Stimulated activated CD8-positive, alpha-beta memory T cell treated with anti-CD3 and anti-CD28 coated beads, Interleukin-12 subunit alpha, Interleukin-12 subunit beta, amount 100 ng/mL, for 24 hours (primary cell): ENCODE data around the gene CELA3B.
"Not testable (repeated sequence)": the region's sequence is repeated elsewhere in the genome, so short reads cannot be mapped to it uniquely, and the experiment has no call there.

Experiments used
- DNase-seq: peaks from one replicate; pipeline ENCODE4 v3.0.0-alpha.2; 2020; ENCODE audit errors: extremely low read depth

CELA3B gene

DNA sequence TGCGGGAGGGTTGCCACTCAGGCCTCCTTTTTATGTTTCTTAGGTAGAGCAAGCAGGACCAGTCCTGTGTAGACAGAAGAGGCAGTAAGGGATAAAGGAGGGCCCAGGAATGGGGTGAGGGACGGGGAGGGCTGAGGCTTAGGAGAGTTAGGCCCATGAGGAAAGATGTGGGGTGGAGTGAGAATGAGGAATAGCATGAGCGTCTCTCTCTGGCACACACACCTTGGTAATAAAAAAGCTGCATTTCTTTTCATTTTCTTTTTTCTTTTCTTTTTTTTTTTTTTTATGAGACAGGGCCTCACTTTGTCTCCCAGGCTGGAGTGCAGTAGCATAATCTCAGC, 32.1 kb upstream of the CELA3B start:
- no peak for DNase-seq

GRCh38 chr1:21946836-21947587, 29.8 kb upstream of the CELA3B start:
- no peak for DNase-seq

DNA sequence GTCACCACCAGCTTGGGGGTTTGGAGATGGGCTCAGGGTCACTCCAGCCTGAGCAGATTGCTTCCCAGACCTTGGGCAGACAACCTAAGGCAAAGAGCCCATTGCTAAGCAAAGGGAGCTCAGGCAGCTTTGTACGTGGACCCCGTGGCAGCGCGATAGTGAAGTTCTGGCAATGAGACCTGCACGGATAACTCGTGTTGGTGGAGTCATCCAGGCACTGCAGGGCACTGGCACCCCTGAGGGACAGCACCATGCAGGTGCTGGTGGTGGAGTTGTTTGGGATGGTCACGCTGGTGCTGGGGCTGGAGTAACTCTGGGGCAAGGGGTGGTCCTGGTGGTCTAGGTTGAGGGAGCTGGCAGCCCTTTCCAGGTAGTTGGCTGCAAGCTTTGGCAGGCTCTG, 26.1 kb upstream of the CELA3B start:
- no peak for DNase-seq

DNA sequence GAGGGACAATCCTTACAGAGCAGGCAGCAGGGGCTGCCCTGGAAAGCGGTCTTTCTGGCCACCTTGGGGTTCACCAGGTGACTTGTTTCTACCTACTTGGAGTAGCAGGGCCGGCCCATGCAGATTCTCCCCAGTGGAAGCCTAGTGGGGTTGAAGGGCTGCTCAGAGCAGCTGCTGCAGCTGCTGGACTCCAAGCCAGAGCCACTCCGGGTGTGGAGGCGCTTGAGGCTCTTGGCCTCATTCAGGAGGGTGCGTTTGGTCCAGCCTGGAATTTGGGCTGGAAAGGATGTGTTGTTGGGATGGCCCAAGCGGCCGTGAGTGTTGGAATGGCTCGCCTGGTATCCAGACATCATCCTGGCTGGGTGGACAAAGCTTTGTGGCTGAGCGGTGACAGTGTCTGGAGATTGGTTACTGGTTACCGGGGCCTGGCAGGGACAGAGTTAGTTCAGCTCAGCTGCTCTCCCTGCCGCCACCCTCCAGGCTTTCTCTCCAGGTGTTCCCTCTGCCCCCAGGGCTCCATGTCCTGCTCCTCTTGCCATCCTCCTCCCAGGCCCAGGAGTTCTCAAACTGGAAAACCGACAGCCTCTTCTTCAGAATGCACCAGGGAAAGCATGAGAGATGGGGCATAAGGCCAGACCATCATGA, 25.5 kb upstream of the CELA3B start:
- DNase-seq: no peak

DNA sequence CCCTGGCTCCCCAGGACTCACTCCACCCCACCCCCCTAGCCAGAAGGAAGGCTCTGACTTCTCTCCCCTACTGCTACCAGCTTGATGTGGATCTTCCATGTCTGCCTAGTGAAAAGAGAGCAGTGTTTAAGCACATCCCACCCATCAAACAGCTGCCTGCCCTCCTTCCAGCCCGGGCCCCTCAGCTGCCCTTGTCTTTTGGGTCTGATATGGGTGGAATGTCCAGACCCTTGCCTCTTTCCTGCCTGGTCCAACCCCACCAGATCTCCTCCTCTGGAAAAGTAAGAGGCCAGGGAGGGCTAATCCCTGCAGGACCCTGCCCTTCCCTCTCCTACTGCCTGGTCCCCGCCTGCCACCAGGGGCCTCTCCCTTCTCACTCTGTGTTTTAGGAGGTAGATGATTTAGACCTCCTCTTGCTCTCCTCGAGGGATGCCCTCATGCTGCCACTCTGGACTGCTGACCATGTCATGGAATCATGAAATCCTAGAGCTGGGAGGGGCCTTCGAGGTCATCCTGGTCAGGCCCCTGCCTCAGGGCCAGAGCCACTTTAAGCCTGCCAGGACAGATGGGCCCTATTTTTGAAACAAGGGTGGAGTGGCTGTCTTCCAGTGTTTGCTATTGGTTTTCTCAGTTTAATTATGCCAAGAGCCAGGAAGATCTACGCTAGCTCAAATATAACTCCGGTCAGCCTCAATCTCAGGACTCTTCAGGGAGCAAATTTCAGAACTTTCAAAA, 23.9 kb upstream of the CELA3B start:
- DNase-seq: no peak

DNA sequence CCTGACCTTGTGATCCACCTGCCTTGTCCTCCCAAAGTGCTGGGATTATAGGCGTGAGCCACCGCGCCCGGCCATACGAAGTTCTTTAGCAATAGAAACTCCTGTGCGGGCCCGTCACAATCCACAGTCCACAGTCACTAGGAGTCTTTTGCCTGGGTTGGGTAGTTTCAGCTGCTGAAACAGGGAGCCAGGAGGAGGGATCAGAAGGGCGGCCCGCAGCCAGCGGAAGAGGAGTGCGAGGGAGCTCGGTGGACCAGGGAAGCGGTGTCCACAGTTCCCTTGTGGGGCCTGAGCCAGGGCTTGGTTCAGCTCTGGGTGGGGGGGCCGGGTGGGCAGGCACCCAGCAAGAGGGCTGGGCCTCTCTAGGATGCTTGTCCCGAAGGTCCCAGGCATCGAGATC, 21.8 kb upstream of the CELA3B start:
- DNase-seq: no peak

GRCh38 chr1:21955501-21956281, 21.1 kb upstream of the CELA3B start:
- no peak for DNase-seq

DNA sequence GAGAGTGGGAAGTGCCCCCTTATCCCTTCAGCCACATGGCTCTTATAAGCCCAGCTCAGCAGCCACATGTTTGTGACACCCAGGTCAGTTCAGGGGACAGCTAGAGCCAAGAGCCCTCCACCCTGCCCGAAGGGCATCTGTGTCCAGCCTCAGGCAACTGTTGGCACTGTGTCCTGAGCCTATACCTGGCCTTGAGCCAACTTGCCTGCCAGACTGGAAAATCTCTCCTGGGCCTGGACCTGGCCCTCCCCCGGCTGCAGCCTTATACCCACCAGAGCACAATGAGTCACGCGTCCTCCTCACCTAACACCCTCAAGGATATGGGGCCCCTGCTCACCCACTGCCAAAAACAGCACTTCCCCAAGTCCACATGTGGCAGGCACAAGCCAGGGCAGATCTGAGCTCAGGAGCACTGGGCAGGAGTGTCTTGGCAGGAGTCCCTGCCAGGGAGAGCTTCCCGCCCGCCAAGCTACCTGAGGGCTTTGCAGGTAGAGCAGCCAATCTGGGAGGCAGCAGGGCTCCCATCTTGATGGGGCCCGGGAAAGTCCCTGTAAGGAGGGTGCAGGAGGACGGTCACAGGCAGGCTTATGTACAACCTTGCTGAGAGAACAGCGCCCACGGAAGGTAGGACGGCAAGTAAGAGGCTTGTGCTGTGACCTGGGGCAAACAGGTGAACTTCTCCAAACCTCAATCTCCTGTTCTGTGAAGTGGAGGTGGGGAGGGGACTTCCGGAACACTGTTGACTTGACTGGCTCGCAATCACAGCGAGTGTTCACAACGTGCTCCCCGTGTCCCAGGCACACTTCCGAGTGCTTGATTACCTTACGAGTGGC, 19.9 kb upstream of the CELA3B start:
- no peak for DNase-seq

- no peak for DNase-seq
These were observed 15.5 kb upstream of the CELA3B start for GRCh38 chr1:21961337-21961736.

DNA sequence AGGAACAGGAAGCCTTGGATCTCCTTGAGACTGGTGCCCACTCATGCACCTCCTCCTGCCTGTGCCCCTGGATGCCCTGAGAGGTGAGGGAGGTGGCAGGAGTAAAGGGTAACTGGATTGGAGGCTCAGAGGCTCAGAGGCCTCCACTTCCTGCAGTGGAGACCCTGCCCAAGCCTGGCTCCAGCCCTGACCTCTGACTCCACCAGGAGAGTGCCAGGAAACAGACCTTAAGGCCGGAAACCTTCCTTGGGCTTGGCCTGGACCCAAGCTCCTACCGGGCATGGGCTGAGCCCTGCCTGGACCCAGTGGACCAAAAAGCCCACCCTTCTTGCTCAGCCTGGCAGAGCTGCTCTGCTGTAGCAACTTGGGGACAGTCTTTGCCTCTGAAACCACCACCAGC, 15.0 kb upstream of the CELA3B start:
- DNase-seq: no peak

DNA sequence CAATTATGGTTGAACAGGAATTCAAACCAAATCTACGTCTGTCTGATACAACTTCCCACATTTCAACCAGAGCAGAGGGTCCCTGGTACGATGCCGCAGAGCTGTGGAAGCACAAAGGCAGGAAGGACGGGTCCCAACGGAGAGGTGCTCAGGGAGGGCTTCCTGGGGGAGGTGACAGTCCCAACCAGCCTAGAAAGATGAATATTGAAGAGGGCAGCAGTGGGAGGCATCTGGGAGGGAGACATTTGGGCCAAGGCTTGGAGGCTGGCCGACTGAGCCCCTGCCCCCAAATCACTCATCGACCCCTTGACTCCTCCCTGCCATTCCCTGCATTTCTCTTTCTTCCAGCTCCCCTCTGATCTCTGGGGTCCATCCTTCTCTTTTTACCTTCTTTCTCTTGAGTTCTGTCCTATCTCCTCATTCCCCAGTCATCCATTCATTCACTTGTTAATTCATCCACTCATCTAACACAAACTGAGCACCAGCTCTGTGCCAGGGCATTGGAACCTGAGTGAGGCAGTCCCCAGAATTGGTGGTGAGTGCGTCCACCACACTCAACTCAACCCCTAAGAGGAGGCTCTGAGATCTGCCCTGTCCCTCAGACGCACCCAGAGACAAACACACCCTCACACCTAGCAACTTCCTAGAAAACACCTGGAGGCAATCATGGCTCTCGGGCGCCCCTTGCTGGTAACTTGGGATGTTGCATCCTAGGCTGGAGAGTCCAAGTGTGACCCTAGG, 13.2 kb upstream of the CELA3B start:
- peak; percentile 35 for DNase-seq

DNA sequence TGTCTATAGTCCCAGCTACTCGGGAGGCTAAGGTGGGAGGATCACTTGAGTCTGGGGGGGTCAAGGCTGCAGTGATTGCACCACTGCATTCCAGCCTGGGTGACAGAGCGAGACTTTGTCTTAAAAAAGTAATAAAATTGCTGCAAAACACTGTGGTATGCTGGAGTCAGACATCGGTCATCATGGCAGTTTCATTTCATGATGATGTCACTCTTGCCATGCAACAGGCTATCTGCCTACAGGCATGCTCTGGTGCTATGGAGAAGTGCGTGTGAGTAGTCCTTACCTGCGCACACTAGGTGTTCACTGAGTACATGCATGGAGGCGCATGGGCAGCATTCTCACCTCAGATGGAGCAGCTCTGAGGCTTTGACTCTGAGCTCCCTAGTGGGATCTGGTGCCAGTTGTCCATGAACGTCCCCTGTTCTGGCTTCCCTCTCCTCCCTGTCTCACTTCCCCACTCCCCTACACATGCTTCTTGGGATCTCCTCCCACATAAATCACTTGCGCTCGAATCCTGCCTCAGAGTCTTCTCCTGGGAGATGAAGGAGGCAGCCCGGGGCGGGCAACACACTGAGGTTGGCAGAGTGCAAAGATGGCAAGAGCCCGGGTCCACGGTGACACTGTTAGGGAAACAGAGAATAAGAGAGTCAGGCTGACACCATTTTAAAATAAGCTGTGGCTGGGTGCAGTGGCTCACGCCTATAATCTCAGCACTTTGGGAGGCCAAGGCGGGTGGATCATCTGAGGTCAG, 10.4 kb upstream of the CELA3B start:
- DNase-seq: no peak

DNA sequence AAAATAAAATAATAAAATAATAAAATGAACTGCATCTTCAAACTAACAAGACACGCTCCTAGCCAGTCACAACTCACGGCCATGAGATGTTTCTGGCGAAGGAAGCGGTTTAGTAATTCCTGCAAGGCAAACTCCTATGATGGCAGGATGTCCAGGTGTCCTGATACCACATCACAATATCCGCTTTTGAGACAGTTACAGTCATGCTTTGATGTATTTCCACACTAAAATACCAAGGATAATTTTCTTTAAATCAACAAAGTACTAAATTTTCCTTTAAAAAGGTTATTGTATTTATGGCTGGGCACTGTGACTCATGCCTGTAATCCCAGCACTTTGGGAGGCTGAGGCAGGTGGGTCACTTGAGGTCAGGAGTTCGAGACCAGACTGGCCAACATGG, 9.6 kb upstream of the CELA3B start:
- not testable (repeated sequence) for DNase-seq

DNA sequence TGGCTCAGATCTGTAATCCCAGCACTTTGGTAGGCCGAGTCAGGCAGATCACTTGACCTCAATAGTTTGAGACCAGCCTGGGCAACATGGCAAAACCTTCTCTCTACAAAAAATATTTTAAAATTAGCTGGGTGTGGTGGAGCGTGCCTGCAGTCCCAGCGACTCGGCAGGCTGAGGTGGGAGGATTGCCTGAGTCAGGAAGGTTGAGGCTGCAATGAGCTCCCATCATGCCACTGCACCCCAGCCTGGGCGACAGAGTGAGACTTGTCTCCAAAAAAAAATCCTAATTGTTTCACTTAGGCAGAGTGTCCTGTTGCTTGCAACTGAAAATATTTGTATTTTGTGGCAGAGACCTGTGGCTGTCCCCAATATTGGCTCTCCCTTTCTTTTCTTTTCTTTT, 7.8 kb upstream of the CELA3B start:
- DNase-seq: not testable (repeated sequence)

DNA sequence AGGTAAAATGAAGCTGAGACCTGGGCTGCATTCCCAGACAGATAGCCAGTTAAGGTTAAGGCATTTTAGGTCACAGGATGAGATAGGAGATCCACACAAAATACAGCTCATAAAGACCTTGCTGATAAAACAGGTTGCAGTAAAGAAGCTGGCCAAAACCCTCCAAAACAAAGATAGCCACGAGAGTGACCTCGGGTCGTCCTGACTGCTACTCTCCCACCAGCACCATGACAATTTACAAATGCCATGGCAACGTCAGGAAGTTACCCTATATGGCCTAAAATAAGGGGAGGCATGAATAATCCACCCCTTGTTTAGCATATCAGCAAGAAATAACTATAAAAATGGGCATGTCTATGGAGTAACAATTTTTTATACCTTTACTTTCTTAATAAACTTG, 6.3 kb upstream of the CELA3B start:
- DNase-seq: not testable (repeated sequence)

- DNase-seq: not testable (repeated sequence)
These were observed 3.8 kb upstream of the CELA3B start for GRCh38 chr1:21972973-21973441.

DNA sequence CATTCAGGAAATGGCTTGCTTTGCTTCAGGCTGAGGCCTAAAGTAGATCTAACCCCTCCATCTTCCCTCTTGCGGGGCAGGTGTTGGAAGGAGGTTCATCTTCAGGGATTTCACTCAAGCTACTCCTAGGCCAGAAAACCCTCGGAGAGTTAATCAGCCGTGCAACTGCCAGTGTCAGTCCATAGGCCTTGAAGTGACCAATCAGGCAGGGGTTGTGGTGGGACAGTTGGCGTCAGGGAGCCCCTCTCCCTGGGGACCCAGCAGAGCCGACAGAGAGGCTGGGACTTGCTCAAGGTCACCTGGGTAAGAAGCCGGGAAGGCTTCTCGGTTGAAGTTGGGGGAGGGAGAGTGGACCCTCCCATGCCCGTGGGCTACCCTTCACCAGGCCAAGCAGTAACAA, 2.9 kb upstream of the CELA3B start:
- not testable (repeated sequence) for DNase-seq

DNA sequence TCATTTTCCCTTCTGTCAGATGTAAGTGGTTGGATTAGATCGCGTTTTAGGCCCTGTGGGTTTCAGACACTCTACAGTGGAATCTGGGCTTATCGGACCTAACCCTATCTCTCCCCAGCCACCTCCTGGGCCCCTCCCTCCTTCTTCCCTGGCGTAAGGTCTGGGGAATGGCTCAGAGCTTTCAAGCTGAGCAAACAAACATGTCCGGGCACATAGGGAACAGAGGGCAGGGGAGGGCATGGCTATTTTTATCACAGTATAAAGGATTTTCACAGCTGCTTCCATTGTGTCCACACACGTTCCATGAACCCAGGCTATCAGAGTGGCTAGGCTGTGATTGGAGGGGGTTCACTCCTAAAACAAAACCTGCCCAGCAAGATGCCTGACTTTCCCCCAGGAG, 2.1 kb upstream of the CELA3B start:
- DNase-seq: not testable (repeated sequence)

DNA sequence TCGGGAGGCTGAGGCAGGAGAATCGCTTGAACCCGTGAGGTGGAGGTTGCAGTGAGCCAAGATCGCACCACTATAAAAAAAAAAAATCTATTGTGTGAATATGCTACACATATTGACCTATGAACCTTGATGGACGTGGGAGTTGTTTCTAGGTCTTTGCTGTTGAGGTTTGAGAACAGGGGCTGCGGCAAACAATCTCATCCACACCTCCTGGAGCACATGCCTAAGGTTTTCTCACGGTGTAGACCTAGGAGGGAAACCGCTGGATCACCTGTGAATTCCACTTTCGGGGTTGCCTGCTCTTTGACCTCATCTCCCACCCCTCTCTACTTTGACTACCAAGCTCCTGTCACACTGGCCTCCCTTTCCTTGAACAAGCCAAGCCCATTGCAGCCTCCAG, 1.5 kb upstream of the CELA3B start:
- not testable (repeated sequence) for DNase-seq

- DNase-seq: not testable (repeated sequence)
These were observed 1.4 kb downstream of the CELA3B start for GRCh38 chr1:21978209-21978608.
